Transverse colon (tissue), 4 donors: ENCODE results near the gene LCA5L. TPM values are rescaled to one million over a fixed set of nuclear protein-coding genes. Genes with fewer than 3 reads are reported as not detected.
A peak's percentile ranks its signal among the peaks of the same experiment; 100 is the strongest.

Experiments used
- DNase-seq: peaks from one replicate; pipeline ENCODE4 v3.0.0-alpha.2; 2019
- H3K27ac ChIP-seq, 4 donors: fragments of 200-600 bp; sonication (generic); 2 replicates each; pipeline ENCODE4 v1.5.1; 2016 to 2018; ENCODE audit warnings: inconsistent platforms in 4 of 4
- H3K27me3 ChIP-seq: fragments of 200-600 bp; sonication (generic); 2 replicates; pipeline ENCODE4 v1.5.1; 2017; ENCODE audit warnings: inconsistent platforms
- H3K36me3 ChIP-seq, 4 donors: fragments of 200-600 bp; sonication (generic); 2 replicates each; pipeline ENCODE4 v1.5.1; 2017 to 2019; ENCODE audit warnings: inconsistent platforms in 4 of 4
- H3K4me1 ChIP-seq, 4 donors: fragments of 200-600 bp; sonication (generic); 2 replicates each; pipeline ENCODE4 v1.5.1; 2017 to 2020; ENCODE audit warnings: inconsistent platforms in 4 of 4
- H3K4me3 ChIP-seq, 4 donors: fragments of 200-600 bp; sonication (generic); 1 replicate in 1 of 4; 2 replicates in 3 of 4; pipeline versions ENCODE4 v1.5.1 to v1.6.1; 2017 to 2019; ENCODE audit warnings: inconsistent platforms in 4 of 4
- H3K9me3 ChIP-seq, 2 donors: fragments of 200-600 bp; sonication (generic); 2 replicates each; pipeline ENCODE4 v1.5.1; 2017 to 2019; ENCODE audit warnings: inconsistent platforms in 2 of 2
- EP300 ChIP-seq: sonication (generic); formaldehyde crosslinking; IDR thresholded peaks from one replicate; pipeline ENCODE4 v1.6.1; 2017; ENCODE audit warnings: antibody characterized with exemption, low read depth
- POLR2A ChIP-seq: fragments of 450-650 bp; IDR thresholded peaks from one replicate; pipeline ENCODE4 v1.6.1; 2016; ENCODE audit warnings: antibody characterized with exemption, mild to moderate bottlenecking, moderate library complexity
- POLR2AphosphoS5 ChIP-seq, 3 donors: sonication (generic); formaldehyde crosslinking; IDR thresholded peaks; one replicate each; pipeline ENCODE4 v1.6.1; 2016; ENCODE audit warnings: antibody characterized with exemption in 3 of 3
- WGBS, 2 donors: methylation state at CpG; one replicate each; pipeline ENCODE4 v1.1.5; 2018; ENCODE audit warnings: low coverage in 1 of 2; 5-methylcytosine and 5-hydroxymethylcytosine counted together
- in situ Hi-C, 4 donors: fragments of 200-750 bp; cut with MboI; loops; one replicate each; pipeline versions ENCODE4 v1.15.0 to v1.15.1; 2017; ENCODE audit warnings: low sequenced_read_pairs in 3 of 4, low pct_ligation_motif_present in 1 of 4, low pct_unique_long_range_greater_than_20kb in 1 of 4
- intact Hi-C: fragments of 100-400 bp; cut with DNase I; formaldehyde crosslinking; loops from one replicate; pipeline ENCODE4 v1.15.1; 2023; ENCODE audit warnings: low total_unique reads
- total RNA-seq, 4 donors: library from RNA; depleted of rRNA; stranded (reverse); fragments of >200 nt; gene quantifications; one replicate each; pipeline ENCODE4 v1.1.0, GENCODE V29; 2016
- TF ChIP-seq, protein P1 (sequence below), 5 experiments: fragments of 200-600 bp in 3 of 5; fragments of 450-650 bp in 2 of 5; sonication (generic) in 3 of 5; IDR thresholded peaks; 1 replicate in 2 of 5; 2 replicates in 3 of 5; pipeline ENCODE4 v1.5.1; 2016 to 2017; ENCODE audit warnings: antibody characterized with exemption in 5 of 5, inconsistent platforms in 3 of 5, mild to moderate bottlenecking in 2 of 5, moderate library complexity in 1 of 5

The LCA5L gene
- total RNA-seq, 4 donors from 2014 or later = 0.55 to 0.79 TPM; not detected in 2

DNA sequence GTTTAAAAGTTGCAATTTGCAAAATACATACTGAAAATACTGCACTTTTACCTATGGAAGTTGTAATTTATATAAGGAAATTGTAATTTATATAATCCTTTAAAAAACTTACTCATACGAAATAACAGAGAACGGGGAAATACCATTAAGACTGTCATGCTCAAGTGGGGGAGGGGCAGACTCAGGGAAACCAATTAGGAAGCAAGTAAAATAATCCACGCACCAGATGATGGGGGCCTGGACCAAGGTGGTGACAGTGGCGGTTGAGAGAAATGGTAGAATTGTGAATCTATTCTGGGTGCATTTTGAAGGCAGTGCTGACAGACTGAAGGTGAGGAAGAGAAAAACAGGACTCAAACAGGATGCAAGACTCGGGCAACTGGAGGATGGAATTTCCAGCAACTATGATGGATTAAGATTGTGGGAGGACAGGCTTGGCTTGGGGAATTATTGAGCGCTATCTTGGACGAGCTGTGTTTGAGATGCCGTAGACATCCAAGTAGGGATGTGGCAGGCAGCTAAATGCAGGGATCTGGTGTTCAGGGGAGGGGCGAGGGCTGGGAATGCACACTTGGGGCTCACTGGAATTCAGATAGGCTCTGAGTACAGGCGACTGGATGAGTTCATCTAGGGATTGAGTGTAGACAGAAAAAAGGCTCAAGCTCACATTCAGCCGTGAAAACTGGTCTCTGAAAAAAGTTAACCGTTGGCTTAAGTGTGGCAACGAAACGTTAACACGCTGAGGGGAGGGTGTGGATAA, 977 bp downstream of the LCA5L start:
- Histone ChIP-seq H3K4me3 (peak overlapping the region in 3 of 4 donors; percentile 60 to 97 (median 91)), H3K27ac (peak overlapping the region; percentile 83 to 93 (median 91)), H3K9me3 (no peaks in the 10 kb centered on the region), H3K36me3 (no peaks in the 10 kb centered on the region), H3K4me1 (peaks cover 0 to 13% (median 8%) of the 10 kb centered on the region in 4 donors), H3K27me3 (no peaks in the 10 kb centered on the region)
- WGBS, 2 donors = 10 to 13% methylated on average over 8 to 14 of the region's 15 CpGs
- TF ChIP-seq POLR2A (no peak), EP300 (no peak), POLR2AphosphoS5 (IDR thresholded peaks at IDR 0.05) (no peak)
- TF ChIP-seq, protein P1, sequence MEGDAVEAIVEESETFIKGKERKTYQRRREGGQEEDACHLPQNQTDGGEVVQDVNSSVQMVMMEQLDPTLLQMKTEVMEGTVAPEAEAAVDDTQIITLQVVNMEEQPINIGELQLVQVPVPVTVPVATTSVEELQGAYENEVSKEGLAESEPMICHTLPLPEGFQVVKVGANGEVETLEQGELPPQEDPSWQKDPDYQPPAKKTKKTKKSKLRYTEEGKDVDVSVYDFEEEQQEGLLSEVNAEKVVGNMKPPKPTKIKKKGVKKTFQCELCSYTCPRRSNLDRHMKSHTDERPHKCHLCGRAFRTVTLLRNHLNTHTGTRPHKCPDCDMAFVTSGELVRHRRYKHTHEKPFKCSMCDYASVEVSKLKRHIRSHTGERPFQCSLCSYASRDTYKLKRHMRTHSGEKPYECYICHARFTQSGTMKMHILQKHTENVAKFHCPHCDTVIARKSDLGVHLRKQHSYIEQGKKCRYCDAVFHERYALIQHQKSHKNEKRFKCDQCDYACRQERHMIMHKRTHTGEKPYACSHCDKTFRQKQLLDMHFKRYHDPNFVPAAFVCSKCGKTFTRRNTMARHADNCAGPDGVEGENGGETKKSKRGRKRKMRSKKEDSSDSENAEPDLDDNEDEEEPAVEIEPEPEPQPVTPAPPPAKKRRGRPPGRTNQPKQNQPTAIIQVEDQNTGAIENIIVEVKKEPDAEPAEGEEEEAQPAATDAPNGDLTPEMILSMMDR (IDR thresholded peaks at IDR 0.05) = no peak
- in situ Hi-C loops (no loop called here), intact Hi-C loops (no loop called here)
- DNase-seq = no peak

DNA sequence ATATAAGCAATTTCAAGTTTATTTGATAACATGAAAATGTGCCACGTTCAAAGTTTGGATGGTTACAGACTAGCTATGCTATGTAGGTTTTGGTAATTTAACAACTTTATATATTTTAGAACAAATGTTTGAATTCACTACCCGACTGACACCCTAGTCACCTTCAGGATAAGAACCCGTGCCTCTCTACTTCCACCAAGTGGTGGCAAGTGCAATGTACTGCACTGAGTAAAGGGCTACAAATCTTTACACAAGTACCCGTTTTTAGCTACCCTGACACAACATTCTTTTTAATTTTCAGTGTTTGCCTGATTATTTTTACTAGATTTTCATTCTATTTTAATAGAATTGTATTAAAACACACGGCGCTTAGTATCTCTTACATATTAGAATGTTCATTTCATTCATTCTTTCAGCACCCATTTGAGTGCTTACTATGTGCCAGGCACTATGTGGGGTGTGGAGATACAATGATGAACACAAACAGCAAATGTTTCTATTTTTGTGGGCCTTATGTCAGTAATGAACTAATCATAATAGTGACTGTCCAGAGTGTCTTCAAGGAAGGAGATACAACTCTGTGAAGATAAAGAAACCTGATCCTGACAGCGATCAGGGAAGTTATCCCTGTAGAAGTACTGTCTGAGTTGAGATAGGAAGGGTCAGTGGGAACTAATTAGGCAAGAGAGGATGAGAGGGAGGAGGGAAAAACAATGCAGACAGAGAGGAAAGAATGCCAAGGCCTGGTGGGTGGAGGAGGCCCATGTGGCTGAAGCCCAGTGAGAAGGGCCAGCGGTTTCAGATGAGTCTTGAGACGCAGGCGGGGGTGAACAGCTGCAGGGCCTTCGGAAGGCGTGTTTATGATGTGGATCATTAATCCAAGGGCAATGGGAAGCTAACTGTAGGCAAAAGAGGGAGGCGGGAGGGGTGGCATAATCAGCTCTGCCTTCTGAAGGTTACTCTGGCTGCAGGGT, 3.8 kb downstream of the LCA5L start:
- no peak for DNase-seq
- H3K27ac ChIP-seq = no peak overlapping the region
- H3K36me3 ChIP-seq = no peaks in the 10 kb centered on the region
- H3K4me3 ChIP-seq = no peak overlapping the region
- TF ChIP-seq POLR2A = no peak
- no peak for TF ChIP-seq EP300
- TF ChIP-seq, protein P1 (IDR thresholded peaks at IDR 0.05) = peak; percentile 52 to 65 (median 59)
- 44 to 51% methylated on average over 11 to 13 of the region's 13 CpGs for WGBS, 2 donors
- H3K27me3 ChIP-seq = no peaks in the 10 kb centered on the region
- H3K4me1 ChIP-seq = peaks cover 0 to 13% (median 8%) of the 10 kb centered on the region in 4 donors
- in situ Hi-C loops = no loop called here
- H3K9me3 ChIP-seq = no peaks in the 10 kb centered on the region
- intact Hi-C loops = no loop called here

DNA sequence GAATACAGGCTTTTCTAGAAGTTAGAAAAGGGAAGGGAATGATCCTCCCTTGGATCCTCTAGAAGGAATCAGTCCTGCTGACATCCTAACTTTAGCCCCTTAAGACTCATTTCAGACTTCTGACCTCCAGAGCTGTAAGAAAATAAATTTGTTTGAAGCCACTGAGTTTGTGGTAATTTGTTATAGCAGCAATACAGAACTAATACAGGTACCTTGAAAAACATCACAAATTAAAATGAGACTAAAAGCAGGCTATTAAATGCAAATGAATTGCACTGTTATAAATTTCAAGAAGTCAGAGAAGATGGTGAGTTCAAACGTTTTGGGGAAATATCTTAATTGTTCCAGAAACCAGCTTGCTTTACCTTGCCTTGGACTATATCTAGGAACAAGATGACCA, 6.3 kb downstream of the LCA5L start:
- Histone ChIP-seq H3K36me3 (no peaks in the 10 kb centered on the region), H3K9me3 (no peaks in the 10 kb centered on the region), H3K4me3 (no peak overlapping the region), H3K27ac (no peak overlapping the region), H3K27me3 (no peaks in the 10 kb centered on the region), H3K4me1 (peaks cover 0 to under 1% (median 0%) of the 10 kb centered on the region in 4 donors)
- in situ Hi-C loops = no loop called here
- DNase-seq = no peak
- 25 to 52% methylated on average over 1 of the region's 1 CpG for WGBS, 2 donors
- TF ChIP-seq EP300 (no peak), POLR2A (no peak), POLR2AphosphoS5 (IDR thresholded peaks at IDR 0.05) (no peak)
- TF ChIP-seq, protein P1 (IDR thresholded peaks at IDR 0.05) = no peak
- intact Hi-C loops = no loop called here

DNA sequence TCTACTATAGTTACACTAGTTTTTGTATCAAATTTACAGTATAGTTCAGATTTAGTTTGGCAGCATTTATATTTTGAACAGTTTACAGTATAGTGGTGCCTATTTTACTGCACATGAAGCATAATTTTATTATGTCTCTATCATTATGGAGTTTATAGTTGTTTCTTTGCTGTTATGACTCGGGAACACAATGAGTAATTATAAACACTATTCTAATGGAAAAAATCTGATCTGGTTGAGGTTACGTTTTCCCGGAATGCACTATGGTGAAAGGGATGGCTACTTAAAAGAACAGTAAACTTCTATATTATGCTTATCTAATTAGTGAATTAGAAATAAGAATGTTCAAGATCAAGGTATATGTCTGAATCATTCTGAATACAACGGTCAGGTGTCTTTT, 10.6 kb downstream of the LCA5L start:
- Histone ChIP-seq H3K9me3 (no peaks in the 10 kb centered on the region), H3K4me1 (no peaks in the 10 kb centered on the region), H3K36me3 (no peaks in the 10 kb centered on the region), H3K4me3 (no peak overlapping the region), H3K27ac (no peak overlapping the region), H3K27me3 (no peaks in the 10 kb centered on the region)
- no peak for DNase-seq
- TF ChIP-seq, protein P1 (IDR thresholded peaks at IDR 0.05) = no peak
- TF ChIP-seq EP300 (no peak), POLR2A (no peak), POLR2AphosphoS5 (IDR thresholded peaks at IDR 0.05) (no peak)
- in situ Hi-C loops (no loop called here), intact Hi-C loops (no loop called here)
- WGBS, 2 donors = 64 to 67% methylated on average over 4 of the region's 4 CpGs
